ENCODE results near the gene CDH8. TPM values are rescaled to one million over a fixed set of nuclear protein-coding genes. Genes with fewer than 3 reads are reported as not detected.

CDH8 gene
- total RNA-seq, 1 experiment from 2014 or later = 5.7 TPM

- no peaks in the 10 kb centered on the region for H3K27me3 ChIP-seq (ENCODE audit: low read length)
- H3K9me2 ChIP-seq (replicated peaks; ENCODE audit: low read length) = no peaks in the 10 kb centered on the region
- TF ChIP-seq EZH2 (IDR thresholded peaks at IDR 0.05; ENCODE audit: low read length, unreplicated experiment) (no peak), CTCF (conservative IDR thresholded peaks at IDR 0.05; ENCODE audit: low read depth, low read length) (no peak), EZH2phosphoT487 (IDR thresholded peaks at IDR 0.05; ENCODE audit: borderline replicate concordance, low read length) (no peak)
- H3F3A ChIP-seq (ENCODE audit: low read length, unreplicated experiment) = no peaks in the 10 kb centered on the region
- no peak overlapping the region for H2AFZ ChIP-seq (ENCODE audit: low read length)
- intact Hi-C loops (cut with micrococcal nuclease) = no loop called here
- DNase-seq (no peak), ATAC-seq (no peak)
- H3K4me1 ChIP-seq (ENCODE audit: insufficient read depth, low read length) = no peaks in the 10 kb centered on the region
- CTCF ChIA-PET = no interaction called here
- no peaks in the 10 kb centered on the region for H3K9me3 ChIP-seq (ENCODE audit: low read length)
- no peak overlapping the region for H3K4me2 ChIP-seq (ENCODE audit: low read length)
- no peaks in the 10 kb centered on the region for H3K36me3 ChIP-seq (ENCODE audit: low read depth, low read length)
- H4K20me1 ChIP-seq (ENCODE audit: low read length) = no peaks in the 10 kb centered on the region
- H3K79me2 ChIP-seq (ENCODE audit: low read length) = no peaks in the 10 kb centered on the region
- H3K4me3 ChIP-seq (ENCODE audit: low read length) = no peak overlapping the region
- H3K27ac ChIP-seq (ENCODE audit: low read length) = no peak overlapping the region
- POLR2A ChIA-PET (ENCODE audit: unreplicated experiment) = no interaction called here
- no peak overlapping the region for H3K9ac ChIP-seq (ENCODE audit: low read length)
- no TSS peak for BruUV-seq (replicated peaks)
These were observed 309.5 kb downstream of the CDH8 start for GRCh38 chr16:61726701-61727100.

- BruUV-seq (replicated peaks) = no TSS peak
- Histone ChIP-seq H3K27me3 (ENCODE audit: low read length) (no peaks in the 10 kb centered on the region), H3K9me3 (ENCODE audit: low read length) (no peaks in the 10 kb centered on the region), H3K36me3 (ENCODE audit: low read depth, low read length) (no peaks in the 10 kb centered on the region), H3K4me3 (ENCODE audit: low read length) (no peak overlapping the region), H3K4me1 (ENCODE audit: insufficient read depth, low read length) (no peaks in the 10 kb centered on the region), H3K79me2 (ENCODE audit: low read length) (no peaks in the 10 kb centered on the region), H3F3A (ENCODE audit: low read length, unreplicated experiment) (no peaks in the 10 kb centered on the region), H4K20me1 (ENCODE audit: low read length) (no peaks in the 10 kb centered on the region), H3K27ac (ENCODE audit: low read length) (no peak overlapping the region), H3K9ac (ENCODE audit: low read length) (no peak overlapping the region), H2AFZ (ENCODE audit: low read length) (no peak overlapping the region), H3K4me2 (ENCODE audit: low read length) (no peak overlapping the region), H3K9me2 (replicated peaks; ENCODE audit: low read length) (no peaks in the 10 kb centered on the region)
- ChIA-PET CTCF (no interaction called here), POLR2A (ENCODE audit: unreplicated experiment) (no interaction called here)
- no peak for TF ChIP-seq CTCF (conservative IDR thresholded peaks at IDR 0.05; ENCODE audit: low read depth, low read length)
- no peak for TF ChIP-seq EZH2phosphoT487 (IDR thresholded peaks at IDR 0.05; ENCODE audit: borderline replicate concordance, low read length)
- no peak for TF ChIP-seq EZH2 (IDR thresholded peaks at IDR 0.05; ENCODE audit: low read length, unreplicated experiment)
- no peak for DNase-seq
- intact Hi-C loops (cut with micrococcal nuclease) = no loop called here
- ATAC-seq = no peak
These were observed 310.1 kb downstream of the CDH8 start for GRCh38 chr16:61726125-61726524.

GRCh38 chr16:61721544-61721943, 314.7 kb downstream of the CDH8 start:
- POLR2A ChIA-PET (ENCODE audit: unreplicated experiment) = no interaction called here
- no peaks in the 10 kb centered on the region for H3K27me3 ChIP-seq (ENCODE audit: low read length)
- no peak overlapping the region for H2AFZ ChIP-seq (ENCODE audit: low read length)
- no peaks in the 10 kb centered on the region for H3K79me2 ChIP-seq (ENCODE audit: low read length)
- no peak overlapping the region for H3K9ac ChIP-seq (ENCODE audit: low read length)
- H4K20me1 ChIP-seq (ENCODE audit: low read length) = no peaks in the 10 kb centered on the region
- H3K9me3 ChIP-seq (ENCODE audit: low read length) = no peaks in the 10 kb centered on the region
- TF ChIP-seq CTCF (conservative IDR thresholded peaks at IDR 0.05; ENCODE audit: low read depth, low read length) (no peak), EZH2 (IDR thresholded peaks at IDR 0.05; ENCODE audit: low read length, unreplicated experiment) (no peak), EZH2phosphoT487 (IDR thresholded peaks at IDR 0.05; ENCODE audit: borderline replicate concordance, low read length) (no peak)
- BruUV-seq (replicated peaks) = no TSS peak
- no peaks in the 10 kb centered on the region for H3F3A ChIP-seq (ENCODE audit: low read length, unreplicated experiment)
- CTCF ChIA-PET = no interaction called here
- DNase-seq (peak; percentile 3), ATAC-seq (no peak)
- no peak overlapping the region for H3K27ac ChIP-seq (ENCODE audit: low read length)
- no peaks in the 10 kb centered on the region for H3K36me3 ChIP-seq (ENCODE audit: low read depth, low read length)
- H3K4me3 ChIP-seq (ENCODE audit: low read length) = no peak overlapping the region
- H3K4me1 ChIP-seq (ENCODE audit: insufficient read depth, low read length) = no peaks in the 10 kb centered on the region
- H3K4me2 ChIP-seq (ENCODE audit: low read length) = no peak overlapping the region
- no peaks in the 10 kb centered on the region for H3K9me2 ChIP-seq (replicated peaks; ENCODE audit: low read length)
- intact Hi-C loops (cut with micrococcal nuclease) = no loop called here

All from PC-3 (cell line).